GM20431 (cell line): ENCODE data around the gene SCARB1.

Experiments used
- in situ Hi-C: fragments of 300-500 bp; cut with MseI, MboI; formaldehyde crosslinking; loops from one replicate; pipeline ENCODE4 v1.15.0; 2020; ENCODE audit warnings: low sequenced_read_pairs; ENCODE audit not compliant: unreplicated experiment

Gene SCARB1

DNA sequence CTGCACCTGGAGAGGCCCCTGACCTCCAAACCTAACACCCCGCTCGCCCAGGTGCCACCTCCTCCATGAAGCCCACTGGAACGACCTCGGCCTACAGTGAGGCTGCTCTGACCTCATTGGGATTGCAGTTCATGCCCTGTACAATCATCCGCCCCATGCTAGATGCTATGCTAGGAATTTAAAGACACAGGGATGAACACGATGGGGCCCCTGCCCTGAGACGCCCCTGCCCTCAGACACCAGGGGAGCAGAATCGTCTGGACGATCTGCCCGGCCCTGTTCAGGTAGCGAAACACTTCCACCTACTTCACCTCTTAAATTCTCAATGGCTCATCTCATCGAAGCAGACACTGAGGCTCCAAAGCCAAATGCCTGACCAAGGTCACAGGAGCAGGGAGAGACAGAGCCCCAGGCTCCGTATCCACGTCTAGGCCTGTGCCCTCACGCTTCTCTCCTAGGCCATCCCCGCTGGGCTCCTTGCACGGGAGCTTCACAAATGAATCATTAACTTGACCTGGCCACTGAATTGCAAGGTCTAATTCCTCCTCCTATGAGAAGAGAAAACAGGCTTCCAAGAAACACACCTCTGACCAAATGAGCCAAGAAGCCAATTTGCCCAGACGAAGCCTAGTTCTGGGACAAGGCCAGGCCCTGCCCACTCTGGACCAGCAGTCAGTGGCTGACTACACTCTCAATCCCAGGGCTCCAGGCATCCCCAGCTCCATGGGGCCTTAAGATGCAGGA, 35.2 kb downstream of the SCARB1 start:
- in situ Hi-C loops = no loop called here

DNA sequence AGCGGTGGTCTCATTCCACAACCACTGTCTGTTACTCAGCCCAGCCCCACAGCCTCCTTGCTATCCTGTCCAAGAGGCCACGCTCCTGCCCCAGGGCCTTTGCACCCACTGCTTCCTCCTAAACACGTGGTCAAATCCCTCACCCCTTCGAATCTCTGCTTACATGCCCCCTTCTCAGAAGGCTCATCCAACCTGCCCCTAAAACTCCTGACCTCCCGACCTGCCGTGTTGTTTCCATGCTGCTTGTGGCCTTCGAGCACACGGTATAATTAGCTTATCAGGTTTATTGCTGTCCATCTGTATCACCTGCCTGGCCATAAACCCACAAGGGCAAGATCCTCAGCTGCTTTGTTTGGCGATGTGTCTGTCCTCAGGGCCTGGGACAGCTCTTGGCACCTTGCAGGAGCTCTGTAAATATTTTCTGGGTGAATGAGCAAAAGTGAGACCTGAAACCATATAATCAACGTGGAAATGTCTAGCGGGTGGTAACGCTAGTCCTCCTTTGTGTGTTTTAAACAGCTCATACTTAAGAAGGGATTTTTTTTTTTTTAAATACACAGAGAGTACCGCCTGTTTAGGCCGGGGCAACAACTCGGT, 36.0 kb downstream of the SCARB1 start:
- in situ Hi-C loops = no loop called here

DNA sequence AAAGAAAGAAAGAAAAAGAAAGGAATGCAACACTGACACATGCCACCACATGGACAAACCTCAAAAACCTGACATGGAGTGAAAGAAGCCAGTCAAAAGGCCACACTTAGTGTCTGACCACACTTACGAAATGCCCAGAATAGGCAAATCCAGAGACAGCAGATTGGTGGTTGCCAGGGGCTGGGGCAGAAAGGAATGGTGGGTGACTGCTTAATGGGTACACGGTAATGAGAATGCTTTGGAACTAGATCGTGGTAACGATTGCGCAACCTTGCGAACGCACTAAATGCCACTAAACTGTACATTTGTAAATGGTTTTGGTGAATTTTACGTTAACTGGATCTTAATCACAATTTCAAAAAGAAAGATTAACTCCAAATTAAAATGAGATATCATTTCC, 39.5 kb downstream of the SCARB1 start:
- in situ Hi-C loops = no loop called here

DNA sequence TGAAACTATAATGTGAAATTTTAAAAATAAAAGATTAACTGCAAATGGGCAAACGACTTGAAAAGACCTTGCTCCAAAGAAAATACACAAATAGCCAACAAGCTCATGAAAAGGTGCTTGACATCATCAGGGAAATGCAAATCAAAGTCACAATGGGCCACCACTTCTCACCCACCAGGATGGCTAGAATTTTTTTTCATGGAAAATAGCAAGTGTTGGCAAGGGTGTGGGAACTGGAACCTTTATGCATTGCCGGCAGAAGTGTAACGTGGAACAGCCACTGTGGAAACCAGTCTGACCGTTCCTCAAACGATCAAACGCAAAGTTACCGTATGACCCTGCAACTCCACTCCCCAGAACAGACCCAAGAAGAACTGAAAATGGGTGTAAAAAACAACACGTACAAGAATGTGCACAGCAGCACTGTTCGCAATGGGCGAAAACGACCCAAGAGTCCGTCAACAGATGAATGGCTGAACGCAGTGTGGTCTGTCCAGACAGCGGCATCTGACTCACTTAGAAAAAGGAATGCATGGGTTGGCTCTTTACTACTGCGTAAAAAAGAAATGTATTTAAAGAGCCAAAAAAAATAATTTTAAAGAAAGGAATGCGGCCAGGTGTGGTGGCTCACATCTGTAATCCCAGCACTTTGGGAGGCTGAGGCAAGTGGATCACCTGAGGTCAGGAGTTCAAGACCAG, 40.2 kb downstream of the SCARB1 start:
- in situ Hi-C loops = no loop called here

DNA sequence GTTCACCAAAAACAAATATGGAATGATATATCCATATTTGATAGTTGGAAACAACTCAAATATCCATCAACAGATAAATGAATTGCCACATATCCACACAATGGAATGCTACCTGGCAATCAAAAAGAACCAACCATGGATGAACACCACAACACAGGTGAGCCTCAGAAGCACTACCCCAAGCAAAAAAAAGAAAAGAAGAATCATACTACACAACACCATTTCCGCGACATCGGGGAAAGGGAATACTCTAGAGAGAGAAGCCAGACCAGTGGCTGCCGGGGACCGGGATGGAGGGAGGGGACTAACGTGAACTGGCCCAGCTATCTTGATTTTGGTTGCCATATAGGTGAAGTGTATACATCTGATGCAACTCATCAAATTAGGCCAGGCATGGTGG, 41.4 kb downstream of the SCARB1 start:
- in situ Hi-C loops = no loop called here

DNA sequence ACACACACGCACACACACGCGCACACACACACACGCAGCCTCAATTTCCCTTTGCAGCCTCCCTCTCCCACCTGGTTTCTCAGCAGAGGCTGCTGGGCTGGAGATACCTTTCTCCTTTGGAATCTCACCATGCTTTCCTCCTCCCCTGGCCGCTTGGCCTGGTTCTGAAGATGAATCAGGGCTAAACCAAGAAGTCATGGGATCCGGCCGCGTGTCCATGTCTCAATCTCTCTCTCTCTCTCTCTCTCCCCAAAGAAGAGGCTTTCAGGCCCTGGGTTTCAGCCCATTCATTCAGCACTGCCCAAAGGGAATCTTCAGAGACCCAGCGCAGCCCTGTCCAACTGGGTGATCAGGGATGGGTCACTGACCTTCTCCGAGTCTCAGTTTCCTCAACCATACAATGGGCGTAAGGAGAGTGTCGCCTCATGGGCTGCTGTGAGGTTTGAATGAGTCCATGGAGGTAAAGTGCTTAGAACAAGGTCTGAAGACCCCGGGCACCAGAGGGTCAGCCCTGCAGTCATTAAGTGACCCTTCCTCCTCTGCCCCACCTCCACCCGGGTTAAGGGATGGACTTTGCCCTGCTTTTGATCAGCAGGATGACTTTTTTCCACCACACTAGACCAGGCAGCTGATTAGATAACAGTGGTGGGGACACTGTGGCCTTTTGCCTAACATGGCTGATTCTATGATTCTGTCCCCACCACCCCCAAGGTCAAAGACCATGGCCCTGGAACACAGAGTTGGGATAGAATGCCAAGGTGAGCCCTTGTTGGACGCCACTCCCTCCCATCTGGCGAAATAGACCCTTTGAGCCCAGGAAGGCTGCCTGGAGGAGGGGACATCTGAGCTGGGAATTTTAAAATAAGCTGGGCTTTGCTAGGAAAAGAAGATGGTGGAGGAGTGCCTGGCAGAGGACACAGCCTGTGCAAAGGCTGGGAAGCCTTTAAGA, 42.1 kb downstream of the SCARB1 start:
- in situ Hi-C loops = no loop called here

DNA sequence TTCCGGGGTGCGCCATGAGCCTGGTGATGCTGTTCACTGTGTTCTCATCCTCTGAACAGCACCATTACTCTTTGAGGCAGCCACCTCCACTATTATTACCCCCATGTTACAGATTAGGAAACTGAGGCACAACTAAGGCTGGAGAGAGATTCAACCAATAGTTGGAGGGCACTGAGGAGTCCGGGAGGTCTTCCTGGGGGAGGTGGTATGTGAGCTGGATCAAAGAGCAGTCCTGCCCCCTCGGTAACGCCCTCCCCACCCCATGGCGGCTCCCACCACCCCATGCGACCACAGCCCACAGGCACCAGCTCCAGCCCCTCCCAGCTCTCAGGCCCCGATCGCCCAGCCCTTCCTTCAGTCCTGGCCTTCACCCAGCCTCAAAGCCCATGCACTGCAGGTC, 43.5 kb downstream of the SCARB1 start:
- in situ Hi-C loops = no loop called here

DNA sequence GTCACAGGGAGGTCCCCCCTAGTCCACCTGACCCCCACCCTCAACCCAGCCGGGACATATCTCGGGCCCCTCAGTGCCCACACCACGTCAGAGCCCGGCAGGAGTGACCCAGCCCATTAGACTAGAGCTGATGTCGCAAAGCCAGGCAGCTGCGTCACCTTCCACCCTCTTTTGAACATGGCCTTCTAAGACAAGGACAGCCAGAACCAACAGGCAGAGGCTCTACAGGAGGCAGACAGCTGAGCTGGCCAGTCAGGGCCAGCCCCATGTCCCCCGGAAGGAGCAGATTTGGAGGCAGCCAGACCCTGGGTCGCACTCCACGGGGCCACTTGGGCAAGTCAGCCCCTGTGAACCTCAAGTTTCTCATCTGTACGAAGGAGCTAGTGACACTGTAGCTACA, 44.1 kb downstream of the SCARB1 start:
- in situ Hi-C loops = no loop called here

DNA sequence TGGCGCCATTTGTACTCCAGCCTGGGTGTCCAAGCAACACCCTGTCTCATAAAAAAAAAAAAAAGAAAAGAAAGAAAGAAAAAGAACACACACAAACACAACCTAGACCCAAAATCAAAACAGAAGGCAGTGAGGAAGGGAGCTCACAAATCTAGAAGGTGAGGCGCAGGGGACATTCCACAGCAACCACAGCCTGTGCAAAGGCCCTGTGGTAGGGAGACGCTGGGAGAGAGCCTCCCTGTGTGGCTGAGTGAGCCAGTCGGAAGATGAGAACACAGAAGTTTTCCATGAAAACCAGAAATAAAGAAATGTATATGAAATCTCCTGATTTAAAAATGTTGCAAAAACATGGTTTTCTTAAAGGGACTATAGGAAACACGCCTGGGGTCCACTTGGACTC, 44.6 kb downstream of the SCARB1 start:
- in situ Hi-C loops = no loop called here

DNA sequence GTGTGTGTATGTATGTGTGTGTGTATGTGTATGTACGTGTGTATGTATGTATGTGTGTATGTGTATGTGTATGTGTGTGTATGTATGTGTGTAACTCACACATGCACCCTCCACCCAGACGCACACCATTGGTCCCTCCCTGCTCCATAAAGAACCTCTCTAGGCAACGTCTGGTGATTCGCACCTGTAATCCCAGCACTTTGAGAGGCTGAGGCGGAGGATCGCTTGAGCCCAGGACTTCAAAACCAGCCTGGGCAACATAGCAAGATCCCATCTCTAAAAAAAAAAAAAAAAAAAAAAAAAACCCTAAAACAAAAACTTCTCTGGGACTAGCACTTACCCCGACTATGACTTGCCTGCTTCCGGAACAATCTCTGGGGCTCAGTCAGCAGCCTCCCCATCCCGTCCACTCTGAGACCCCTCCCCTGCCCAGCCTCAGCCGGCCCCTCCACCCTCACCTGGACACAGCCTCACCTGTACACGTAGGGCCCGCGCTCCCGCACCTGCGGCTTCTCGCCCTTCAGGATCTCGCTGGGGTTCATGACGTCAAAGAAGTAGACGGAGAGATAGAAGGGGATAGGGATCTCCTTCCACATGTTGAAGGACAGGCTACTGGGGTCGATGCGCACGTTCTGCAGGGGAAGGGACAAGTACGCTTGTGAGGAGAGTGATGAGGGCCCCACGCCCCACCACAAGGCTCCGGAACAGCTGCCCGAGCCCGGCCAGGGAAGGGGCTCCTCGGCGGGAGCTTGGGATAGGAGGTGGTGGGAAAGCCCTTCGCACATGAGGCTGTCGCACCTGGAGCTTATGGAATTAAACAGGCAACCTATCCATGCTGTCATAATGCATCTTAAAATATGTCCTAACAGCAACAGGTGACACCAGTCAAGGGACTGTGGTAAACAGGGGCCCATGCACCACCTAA, 46.3 kb downstream of the SCARB1 start:
- in situ Hi-C loops = no loop called here

DNA sequence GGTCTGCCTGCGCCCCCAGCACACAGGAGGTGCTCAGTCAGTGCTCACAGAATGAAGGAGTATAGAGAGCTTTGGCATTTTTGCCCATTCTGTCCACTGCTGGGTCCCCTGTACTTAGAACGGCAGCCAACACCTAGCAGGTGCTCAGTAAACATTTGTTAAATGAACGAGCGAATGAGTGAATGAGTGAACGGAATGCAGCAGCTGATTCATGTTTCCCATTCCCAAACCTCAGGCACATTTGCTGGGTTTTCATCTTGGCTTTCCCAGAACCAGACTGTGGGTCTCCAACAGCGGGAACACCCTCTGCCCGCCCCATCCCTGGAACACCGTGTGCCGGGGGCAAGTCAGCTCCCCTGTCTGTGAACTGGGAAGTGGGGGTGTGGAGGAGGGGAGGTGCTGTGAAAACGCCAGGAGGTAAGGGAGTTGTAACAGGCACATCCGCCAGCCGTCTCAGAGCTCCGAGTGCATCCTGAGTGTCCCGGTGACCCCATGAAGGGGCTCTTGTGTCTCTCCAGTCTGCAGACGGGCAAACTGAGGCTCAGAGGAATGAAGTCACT, 47.3 kb downstream of the SCARB1 start:
- in situ Hi-C loops = no loop called here

DNA sequence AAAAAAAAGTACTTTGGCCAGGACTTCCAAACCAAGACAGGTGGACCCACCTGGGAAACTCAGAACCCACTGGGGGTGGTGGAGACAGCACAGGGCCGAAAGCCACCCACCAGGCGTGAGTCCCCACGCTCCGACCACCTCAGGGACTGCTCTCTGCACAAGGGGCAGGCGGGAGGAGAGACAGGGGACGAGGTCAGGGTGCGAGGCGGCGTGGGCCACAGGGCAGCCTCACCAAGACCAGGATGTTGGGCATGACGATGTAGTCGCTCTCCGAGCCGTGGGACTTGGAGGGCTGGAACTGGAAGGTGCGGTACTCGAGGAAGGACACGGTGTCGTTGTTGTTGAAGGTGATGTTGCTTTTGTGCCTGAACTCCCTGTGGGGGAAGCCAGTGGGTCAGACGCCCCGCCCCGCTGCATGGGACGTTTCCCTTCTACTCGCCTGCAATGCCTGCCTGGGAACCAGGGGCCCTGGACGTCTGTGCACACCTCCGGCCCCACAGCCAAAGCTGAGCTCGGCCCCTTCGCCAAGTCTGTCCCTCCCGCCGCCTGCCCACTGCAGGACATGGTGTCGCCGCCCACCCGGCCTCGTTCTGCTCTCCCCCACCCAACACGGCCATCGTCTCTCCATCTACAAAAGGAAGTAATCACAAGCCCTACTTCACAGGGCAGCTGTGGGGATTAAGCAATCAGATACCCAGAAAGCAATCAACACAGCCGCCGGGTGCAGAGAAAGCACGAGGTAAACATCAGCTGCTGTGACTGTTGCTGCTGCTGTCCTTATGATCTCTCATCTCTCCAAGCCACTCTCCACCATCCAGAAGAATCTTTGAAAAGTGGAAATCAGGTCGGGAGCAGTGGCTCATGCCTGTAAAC, 48.7 kb downstream of the SCARB1 start:
- in situ Hi-C loops = no loop called here

DNA sequence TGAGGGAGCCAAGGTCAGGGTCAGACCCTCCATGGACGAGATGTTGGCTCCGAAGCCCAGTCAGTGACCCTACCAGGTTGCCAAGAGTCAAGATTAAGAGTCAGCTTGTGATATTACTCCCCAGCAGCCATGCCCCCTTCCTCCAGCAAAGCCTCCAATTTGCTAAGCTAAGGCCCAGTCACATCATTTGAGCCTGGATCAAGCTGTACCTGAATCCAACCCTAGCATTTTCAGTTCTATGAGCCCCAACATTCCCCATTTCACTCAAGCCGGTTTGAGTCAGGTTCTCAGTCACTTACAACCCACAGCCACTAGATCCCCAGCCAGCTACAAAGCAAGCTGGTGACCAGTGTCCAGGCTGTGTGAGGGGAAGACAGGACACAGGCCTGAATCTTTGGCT, 49.9 kb downstream of the SCARB1 start:
- in situ Hi-C loops = no loop called here

DNA sequence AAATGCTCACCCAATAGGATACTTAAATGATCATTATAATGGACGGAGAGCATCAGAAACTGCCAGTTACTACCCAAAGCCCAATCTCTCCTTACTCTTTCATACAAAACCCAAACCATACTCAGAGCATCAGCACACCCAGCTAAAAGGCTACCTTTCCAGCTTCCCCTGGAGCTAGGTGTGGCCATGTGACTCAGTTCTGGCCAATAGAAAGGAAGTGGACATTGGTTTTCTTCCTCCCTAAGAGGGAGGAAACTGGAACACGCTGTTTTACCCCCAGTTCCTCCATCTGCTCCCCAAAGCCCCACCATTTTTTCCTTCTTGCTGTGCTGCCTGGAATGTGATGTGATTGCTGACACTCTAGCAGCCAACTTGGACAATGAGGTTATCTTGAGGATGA, 50.7 kb downstream of the SCARB1 start:
- in situ Hi-C loops = no loop called here

DNA sequence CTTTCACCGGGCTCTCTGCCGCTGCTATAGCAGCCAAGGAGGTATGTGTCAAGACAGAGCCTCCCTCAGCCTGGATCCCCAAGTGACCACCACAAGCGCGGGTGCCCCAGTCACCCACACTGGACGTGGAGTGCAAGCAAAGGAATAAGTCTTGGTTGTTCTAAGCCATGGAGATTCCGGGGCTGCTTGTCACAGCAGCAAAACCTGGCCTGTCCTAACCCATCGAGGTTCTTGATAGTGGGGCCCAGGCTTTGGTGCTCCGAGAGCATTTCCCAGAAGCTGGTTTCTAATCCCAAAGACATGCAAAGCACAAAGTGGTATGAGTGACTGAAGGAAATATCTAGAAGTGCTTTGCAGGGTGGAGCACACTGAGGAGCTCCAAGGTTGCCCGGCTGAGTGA, 51.3 kb downstream of the SCARB1 start:
- in situ Hi-C loops = no loop called here

DNA sequence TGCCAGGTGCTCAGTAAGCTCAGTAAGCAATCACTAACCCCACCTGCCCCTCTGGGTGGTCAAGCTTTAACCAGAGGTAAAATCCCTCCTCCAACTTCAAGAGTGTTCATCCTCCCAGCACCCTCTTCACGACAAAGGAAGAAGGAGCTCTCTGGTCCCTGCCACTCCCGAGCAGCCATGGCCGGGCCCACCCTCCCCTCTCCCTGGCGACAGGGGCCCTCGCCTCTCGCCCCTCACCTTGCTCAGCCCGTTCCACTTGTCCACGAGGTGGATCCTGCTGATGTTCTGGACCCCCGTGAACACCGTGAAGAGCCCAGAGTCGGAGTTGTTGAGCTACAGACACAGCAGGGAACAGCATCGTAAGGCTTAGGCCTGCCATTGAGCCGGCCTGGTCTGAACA, 52.0 kb downstream of the SCARB1 start:
- in situ Hi-C loops = no loop called here

DNA sequence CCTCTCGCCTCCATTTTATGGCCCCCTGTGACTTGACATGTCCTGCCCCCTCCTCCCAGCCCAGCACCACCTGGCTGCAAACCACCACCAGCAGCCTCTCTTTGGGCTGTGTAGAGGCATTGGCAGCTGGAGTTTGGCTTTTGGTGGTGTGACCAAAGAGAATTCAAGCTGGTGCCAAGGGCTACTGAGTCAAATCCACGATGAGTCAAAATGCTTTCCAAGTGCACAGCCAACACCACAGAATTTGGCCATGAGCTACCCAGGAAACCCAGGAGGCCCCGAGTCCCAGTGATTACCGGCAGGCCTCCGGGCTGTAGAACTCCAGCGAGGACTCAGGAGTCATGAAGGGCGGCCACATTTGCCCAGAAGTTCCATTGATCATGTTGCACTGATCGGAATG, 53.8 kb downstream of the SCARB1 start:
- in situ Hi-C loops = no loop called here

DNA sequence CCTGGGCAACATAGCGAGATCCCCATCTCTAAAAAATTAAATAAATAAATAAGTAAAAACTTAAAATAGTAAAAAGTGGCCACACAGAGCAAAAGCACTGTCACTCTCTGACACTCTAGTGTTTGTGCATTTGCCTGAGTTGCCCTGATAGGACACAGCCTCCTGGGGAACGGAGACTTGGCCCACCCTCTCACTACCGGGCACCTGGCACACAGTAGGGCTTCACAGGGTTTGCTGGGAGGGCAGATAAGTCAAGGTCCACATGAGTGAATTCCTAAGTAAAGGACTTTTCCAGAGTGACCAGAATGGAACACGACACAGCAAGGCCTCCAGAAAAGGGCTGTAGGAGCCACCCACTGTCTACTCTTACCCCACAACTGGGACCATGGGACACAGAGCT, 54.3 kb downstream of the SCARB1 start:
- in situ Hi-C loops = no loop called here
